ENCODE data around the gene WDR91.

The WDR91 gene

DNA sequence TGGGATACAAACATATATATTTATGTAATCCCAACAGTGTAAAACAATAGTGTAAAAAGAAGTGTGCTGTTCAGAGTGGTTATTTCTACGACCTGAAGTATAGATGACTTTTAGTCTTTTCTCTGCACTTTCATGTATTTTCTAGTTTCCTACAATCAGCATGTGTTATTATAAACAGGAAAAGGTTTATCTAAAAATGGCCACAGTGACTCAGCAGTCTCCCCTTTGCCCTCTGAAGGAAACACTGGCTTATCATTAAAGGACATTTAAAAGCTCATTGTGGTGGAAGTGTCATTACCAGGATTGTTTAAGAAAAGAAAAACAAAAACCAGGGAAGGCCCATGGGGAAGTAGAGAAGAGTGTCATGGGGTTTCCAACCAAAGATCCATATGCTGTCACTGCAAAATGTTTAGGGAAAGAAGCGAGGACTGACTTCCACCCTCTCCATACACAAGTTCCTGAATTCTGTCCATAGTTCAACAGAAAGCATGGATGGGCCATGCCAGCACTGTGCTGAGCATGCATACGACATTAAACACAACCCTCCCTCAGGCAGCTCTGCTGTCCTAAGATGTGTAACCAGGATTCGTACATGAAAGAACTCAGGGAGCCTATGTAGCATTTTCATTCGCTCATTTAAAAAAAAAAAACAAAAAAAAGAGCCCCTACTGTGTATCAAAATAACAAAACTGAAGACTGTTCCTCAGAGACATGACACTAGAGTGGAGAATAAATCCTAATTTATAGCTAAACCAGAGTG, 51.0 kb downstream of the WDR91 start:
- DNase-seq = no peak

DNA sequence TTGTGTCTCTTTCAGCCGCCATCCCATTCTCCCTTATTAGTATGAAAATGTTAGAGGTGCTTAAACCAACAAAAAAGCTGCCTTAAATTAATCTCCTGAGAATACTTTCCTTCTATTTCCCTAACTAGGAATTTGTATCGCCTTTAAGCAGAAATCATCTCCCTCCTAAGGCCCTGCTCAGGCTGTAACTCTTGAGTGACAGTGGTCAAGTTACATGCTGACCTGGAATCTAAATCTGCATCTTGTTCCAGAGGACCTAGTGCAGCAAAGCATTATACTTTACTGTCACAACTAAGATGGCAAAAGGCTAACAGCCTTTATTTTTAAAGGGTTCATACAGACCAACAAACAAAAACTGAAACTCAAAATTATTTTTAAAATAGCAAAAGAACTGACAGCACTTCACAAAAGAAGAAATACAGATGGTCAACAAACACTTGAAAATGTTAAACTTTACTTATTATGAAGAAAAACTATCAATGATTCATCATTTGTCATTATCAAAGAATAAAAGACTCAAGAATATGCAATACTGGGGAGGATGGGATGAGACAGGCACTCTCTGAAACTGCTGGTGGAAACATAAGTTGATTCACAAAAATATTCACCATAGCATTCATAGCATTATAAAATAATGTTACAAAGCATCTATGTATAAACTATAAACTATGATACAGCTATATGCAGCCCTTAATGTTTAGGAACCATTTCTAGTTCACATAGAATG, 51.8 kb downstream of the WDR91 start:
- DNase-seq = no peak

GRCh38 chr7:135158874-135159273, 52.5 kb downstream of the WDR91 start:
- no peak for DNase-seq

DNA sequence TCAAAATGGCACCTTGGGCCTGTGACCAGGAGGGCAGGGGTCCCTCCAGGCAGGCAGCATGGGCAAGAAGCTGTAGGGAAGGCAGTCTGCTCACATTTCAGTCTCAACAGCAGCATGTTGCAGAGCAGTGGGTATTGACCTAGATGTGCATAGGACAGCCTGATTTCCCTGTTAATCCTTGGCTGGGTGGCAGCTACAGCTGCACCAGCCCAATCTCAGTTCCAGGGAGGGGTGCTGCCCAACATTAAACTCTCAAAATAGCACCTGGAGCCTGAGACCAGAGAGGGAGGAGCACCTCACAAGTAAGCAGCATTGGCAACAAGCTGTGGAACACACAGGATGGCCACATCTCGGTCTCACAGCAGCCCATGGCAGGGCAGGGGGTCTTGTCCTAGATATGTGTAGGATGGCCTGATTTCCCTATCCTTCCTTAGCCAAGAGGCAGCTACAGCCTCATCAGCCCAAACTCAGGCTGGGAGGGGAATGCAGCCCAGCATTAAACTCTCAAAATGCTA, 53.1 kb downstream of the WDR91 start:
- no peak for DNase-seq

- no peak for DNase-seq
These were observed 55.0 kb downstream of the WDR91 start for GRCh38 chr7:135156290-135156689.

DNA sequence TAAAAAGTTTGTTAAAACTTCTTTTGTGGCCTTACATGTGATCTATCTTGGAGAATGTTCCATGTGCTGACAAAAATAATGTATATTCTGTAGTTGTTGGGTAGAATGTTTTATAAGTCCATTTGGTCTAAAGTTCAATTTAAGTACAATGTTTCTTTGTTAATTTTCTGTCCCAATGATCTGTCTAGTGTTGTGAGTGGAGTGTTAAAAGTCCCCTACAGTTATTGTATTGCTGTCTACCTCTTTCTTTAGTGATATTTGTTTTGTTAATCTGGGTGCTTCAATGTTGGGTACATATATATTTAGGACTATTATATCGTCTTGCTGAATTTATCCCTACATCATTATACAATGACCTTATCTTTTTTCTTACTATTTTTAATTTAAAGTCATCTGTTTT, 56.6 kb downstream of the WDR91 start:
- DNase-seq = no peak

- no peak for DNase-seq
These were observed 58.9 kb downstream of the WDR91 start for GRCh38 chr7:135152442-135152841.

DNA sequence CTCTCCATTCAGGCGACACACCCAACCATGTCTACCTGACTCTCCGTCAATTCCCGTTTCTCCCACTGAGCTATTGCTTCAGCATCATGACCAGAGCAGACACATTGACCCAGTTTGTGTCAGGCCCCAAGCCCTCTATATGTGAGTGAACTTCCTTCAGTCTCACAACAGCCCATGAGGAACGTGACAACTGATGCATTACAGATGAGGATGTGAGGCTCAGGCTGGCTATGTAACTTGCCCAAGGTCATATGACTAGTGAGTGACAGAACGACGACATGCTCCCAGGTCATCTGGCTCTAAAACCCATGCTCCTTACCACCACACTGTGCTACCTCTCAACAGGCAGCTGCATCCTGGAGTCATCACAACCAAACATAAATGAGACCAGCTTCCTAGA, 59.8 kb downstream of the WDR91 start:
- no peak for DNase-seq

- DNase-seq = no peak
These were observed 60.2 kb downstream of the WDR91 start for GRCh38 chr7:135151132-135151531.

GRCh38 chr7:135150072-135150782, 61.1 kb downstream of the WDR91 start:
- no peak for DNase-seq

DNA sequence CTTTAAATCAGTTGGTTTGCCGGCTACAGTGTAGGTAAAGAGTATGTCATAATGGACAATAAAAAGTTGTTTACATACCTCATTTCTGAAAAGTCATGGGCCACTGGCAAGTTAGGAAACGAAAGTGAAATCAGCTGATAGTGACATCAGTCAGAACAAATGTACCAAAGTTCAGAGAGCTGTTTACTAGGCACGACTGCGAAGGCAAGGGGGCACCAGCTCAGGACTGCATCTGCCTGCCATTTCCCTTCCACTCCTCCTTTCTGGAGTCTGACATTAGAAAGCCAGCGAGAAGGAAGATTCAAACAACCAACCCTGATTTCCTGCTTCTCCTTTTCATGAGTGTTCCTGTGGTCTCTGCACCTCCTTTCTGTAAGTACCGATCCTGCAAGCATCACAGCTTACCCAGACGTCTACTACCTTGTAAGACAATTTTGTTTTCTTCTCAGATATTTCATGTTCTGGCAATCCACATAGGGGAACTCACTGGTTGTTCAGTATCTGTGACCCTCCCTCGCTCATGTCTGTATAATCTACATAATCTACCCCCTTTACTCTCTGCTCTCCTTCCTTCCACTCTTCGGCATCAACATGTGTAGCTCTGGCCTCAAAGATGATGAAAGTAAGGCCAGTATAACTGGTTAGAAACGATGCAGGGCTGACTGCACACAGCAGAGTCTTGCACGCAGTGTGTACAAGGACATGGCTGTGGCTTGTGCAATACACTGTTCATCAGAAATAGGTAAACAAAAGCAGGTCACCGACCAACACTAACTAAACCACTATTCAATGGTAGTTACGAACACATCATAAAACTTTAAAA, 63.2 kb downstream of the WDR91 start, which contains the start of gene TMEM140:
Gene TMEM140, plus strand, starts transcription at position 174 of the 823 bp plus-strand sequence. CDS start 16,370 bp downstream, outside the sequence.
- DNase-seq = peak; percentile 45

DNA sequence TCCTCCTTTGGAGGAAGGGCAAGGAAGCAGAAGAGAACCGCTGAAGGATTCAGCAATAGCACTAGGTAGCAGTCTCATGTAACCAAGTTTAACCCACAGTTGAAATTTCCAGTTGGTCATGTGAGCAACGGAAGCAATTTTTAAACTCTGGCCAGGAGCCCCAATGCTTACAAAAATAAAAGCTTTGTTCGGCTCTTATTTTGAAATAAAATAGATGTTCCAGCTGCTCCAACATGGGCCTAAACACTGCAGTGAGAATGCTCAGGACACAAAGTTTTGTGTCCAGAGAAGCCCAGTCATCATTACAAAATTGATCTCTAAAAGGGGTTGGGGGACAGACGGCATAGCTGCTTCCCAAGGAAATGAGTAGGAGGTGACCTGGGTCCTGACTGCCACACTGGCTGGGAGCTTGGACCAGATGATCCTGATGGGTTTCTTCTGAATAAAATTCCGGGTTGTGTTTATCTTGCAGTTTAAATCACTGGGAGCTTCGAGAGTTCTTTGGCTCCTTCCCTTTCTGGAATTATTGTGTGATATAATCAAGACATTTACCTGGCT, 63.9 kb downstream of the WDR91 start:
- DNase-seq = no peak

DNA sequence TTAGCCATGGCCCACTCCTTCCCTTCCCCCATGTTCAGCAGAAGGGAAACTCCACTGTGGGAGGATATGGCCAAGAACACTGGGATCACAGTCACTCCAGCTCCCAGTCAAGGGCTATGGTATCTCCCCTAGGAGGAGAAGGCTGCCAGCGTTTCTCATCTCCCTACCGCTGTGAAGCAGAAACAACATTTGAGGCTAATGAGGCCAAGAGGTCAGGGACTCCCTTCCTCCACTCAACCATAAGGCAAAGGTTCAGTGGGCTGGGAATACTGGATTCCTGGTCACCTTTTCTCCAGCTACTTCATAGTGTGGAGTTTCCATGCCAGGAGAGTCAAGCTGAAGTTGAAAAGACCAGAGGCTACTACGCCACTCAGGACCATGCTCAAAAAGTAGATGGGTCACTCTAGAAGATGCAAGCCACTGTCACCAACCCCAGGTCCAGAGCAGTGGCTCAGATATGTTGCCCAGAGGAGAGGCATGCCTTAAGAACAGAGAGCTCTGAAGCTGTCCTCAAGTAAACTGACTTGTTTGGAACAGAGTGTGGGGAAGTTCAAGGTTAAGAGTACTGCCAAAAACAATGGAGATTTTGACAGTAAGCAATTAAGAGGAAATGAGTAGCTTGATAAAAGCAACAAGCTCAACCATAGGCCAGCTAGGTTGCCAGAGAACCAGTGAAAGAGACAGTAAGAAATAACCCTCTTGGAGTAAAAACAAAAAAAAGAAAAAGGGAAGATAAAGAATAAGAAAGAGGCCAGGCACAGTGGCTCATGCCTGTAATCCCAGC, 67.2 kb downstream of the WDR91 start:
- no peak for DNase-seq
